ENCODE data around the gene EGFL6.
"Not testable (repeated sequence)": the region's sequence is repeated elsewhere in the genome, so short reads cannot be mapped to it uniquely, and the experiment has no call there.

EGFL6 gene

GRCh38 chrX:13627306-13627705, 57.9 kb downstream of the EGFL6 start:
- no peak for DNase-seq (ENCODE audit: low read depth)
- no peak overlapping the region for H3K4me3 ChIP-seq (ENCODE audit: control insufficient read depth, low read depth, low read length)
- no peak for TF ChIP-seq CTCF (IDR thresholded peaks at IDR 0.05; ENCODE audit: control insufficient read depth, insufficient read depth, low read depth, low read length, missing control alignments)

GRCh38 chrX:13637224-13637623, 67.8 kb downstream of the EGFL6 start:
- not testable (repeated sequence) for H3K4me3 ChIP-seq (ENCODE audit: control insufficient read depth, low read depth, low read length); DNase-seq (ENCODE audit: low read depth)

- TF ChIP-seq CTCF (IDR thresholded peaks at IDR 0.05; ENCODE audit: control insufficient read depth, insufficient read depth, low read depth, low read length, missing control alignments) = no peak
- H3K4me3 ChIP-seq (ENCODE audit: control insufficient read depth, low read depth, low read length) = no peak overlapping the region
- DNase-seq (ENCODE audit: low read depth) = no peak
Measured at GRCh38 chrX:13638021-13638420, 68.6 kb downstream of the EGFL6 start.

GRCh38 chrX:13638826-13639225, 69.4 kb downstream of the EGFL6 start:
- no peak for DNase-seq (ENCODE audit: low read depth)
- H3K4me3 ChIP-seq (ENCODE audit: control insufficient read depth, low read depth, low read length) = no peak overlapping the region
- TF ChIP-seq CTCF (IDR thresholded peaks at IDR 0.05; ENCODE audit: control insufficient read depth, insufficient read depth, low read depth, low read length, missing control alignments) = no peak

GRCh38 chrX:13641684-13642083, 72.3 kb downstream of the EGFL6 start:
- H3K4me3 ChIP-seq (ENCODE audit: control insufficient read depth, low read depth, low read length); DNase-seq (ENCODE audit: low read depth): not testable (repeated sequence)

GRCh38 chrX:13645464-13646153, 76.2 kb downstream of the EGFL6 start:
- no peak for TF ChIP-seq CTCF (IDR thresholded peaks at IDR 0.05; ENCODE audit: control insufficient read depth, insufficient read depth, low read depth, low read length, missing control alignments)
- DNase-seq (ENCODE audit: low read depth) = no peak
- no peak overlapping the region for H3K4me3 ChIP-seq (ENCODE audit: control insufficient read depth, low read depth, low read length)

GRCh38 chrX:13646154-13646549, 76.8 kb downstream of the EGFL6 start:
- DNase-seq (ENCODE audit: low read depth) = no peak
- peak; percentile 88 for TF ChIP-seq CTCF (IDR thresholded peaks at IDR 0.05; ENCODE audit: control insufficient read depth, insufficient read depth, low read depth, low read length, missing control alignments)
- no peak overlapping the region for H3K4me3 ChIP-seq (ENCODE audit: control insufficient read depth, low read depth, low read length)

GRCh38 chrX:13647709-13648212, 78.4 kb downstream of the EGFL6 start:
- no peak for TF ChIP-seq CTCF (IDR thresholded peaks at IDR 0.05; ENCODE audit: control insufficient read depth, insufficient read depth, low read depth, low read length, missing control alignments)
- no peak for DNase-seq (ENCODE audit: low read depth)
- H3K4me3 ChIP-seq (ENCODE audit: control insufficient read depth, low read depth, low read length) = no peak overlapping the region

- H3K4me3 ChIP-seq (ENCODE audit: control insufficient read depth, low read depth, low read length); DNase-seq (ENCODE audit: low read depth): not testable (repeated sequence)
Measured at GRCh38 chrX:13648336-13648735, 78.9 kb downstream of the EGFL6 start.

Data from AG09309 (cell line).